Esophagus squamous epithelium (tissue), 4 donors: ENCODE data around the gene SOX6.

ENCODE experiments used
- POLR2A ChIP-seq, 4 donors: fragments of 450-650 bp; IDR thresholded peaks; one replicate each; pipeline ENCODE4 v1.6.1; 2017; ENCODE audit warnings: antibody characterized with exemption in 4 of 4, mild to moderate bottlenecking in 4 of 4, moderate library complexity in 3 of 4
- TF ChIP-seq, protein P1 (sequence below), 6 experiments: fragments of 450-650 bp in 4 of 6; fragments of 200-600 bp in 2 of 6; sonication (generic) in 2 of 6; IDR thresholded peaks; one replicate each; pipeline ENCODE4 v1.5.1; 2016 to 2019; ENCODE audit warnings: antibody characterized with exemption in 6 of 6, mild to moderate bottlenecking in 4 of 6, moderate library complexity in 4 of 6

DNA sequence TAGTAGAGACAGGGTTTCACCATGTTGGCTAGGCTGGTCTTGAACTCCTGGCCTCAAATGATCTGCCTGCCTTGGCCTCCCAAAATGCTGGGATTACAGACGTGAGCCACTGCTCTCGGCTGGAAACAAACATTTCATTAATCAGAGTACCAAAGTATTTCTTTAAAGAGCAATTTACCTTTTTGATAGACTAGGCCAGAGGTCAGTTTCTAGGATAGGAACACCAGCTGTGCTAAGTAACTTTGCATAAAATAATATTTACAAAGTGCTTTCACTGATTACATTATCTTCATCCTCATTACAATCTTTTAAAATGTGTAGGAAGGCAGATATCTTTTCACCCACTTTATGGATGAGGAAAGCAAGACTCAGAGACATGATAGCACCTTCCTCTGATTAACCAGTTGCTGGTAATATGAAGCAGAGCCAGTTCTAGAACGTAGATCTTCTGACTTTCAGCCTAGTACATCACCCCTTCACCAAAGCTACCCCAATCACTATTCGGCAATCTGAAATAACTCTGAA lies 355.2 kb downstream of the SOX6 start:
- no peak for TF ChIP-seq POLR2A (IDR thresholded peaks at IDR 0.05)
- TF ChIP-seq, protein P1, sequence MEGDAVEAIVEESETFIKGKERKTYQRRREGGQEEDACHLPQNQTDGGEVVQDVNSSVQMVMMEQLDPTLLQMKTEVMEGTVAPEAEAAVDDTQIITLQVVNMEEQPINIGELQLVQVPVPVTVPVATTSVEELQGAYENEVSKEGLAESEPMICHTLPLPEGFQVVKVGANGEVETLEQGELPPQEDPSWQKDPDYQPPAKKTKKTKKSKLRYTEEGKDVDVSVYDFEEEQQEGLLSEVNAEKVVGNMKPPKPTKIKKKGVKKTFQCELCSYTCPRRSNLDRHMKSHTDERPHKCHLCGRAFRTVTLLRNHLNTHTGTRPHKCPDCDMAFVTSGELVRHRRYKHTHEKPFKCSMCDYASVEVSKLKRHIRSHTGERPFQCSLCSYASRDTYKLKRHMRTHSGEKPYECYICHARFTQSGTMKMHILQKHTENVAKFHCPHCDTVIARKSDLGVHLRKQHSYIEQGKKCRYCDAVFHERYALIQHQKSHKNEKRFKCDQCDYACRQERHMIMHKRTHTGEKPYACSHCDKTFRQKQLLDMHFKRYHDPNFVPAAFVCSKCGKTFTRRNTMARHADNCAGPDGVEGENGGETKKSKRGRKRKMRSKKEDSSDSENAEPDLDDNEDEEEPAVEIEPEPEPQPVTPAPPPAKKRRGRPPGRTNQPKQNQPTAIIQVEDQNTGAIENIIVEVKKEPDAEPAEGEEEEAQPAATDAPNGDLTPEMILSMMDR (IDR thresholded peaks at IDR 0.05): no peak
